Measurements from ENCODE around the gene SRRD.

SRRD gene

DNA sequence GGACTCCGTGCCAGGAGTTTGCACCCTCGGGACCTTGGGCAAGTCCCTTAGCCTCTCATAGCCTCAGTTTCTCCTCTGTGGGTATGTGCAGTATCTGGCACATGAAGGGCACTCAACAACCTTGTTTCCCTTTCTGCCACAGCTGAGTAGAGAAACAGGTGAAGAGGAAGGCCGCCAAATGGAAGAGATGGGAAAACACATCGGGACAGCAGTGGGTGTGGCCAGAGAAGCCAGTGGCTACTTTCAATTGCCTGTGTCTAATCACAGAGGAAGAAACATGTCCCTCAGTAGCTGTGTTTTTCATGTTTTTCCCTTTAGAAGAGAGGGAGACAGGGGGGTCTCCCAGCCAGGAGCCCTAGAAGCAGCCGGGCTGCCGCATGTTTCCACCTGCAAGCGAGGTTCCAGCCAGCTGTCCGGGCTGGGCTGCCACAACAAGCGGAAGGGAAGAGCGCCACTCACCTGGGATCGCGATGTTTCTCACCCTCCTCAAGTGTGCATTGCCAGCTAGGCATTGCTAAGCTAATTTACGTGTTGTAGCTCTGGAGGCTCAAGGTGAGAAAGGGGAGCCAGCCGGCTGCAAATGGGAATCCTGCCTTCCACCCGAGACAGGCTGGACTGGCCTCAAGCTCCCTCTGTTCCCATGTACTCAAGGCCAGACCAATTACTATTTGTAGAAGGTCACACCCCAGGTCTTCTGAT is 38.0 kb upstream of the SRRD start:
- H3K4me3 ChIP-seq (ENCODE audit: low read length): no peak overlapping the region
- H3K9me3 ChIP-seq (ENCODE audit: control insufficient read depth, insufficient read depth, low read length): no peaks in the 10 kb centered on the region
- H3K27me3 ChIP-seq (ENCODE audit: control insufficient read depth, insufficient read depth, low read length): no peaks in the 10 kb centered on the region
- WGBS (ENCODE audit: insufficient coverage, insufficient read length): no CpG with 5 or more reads among the region's 15 CpGs
- H3K36me3 ChIP-seq (ENCODE audit: control insufficient read depth, insufficient read depth, low read length): no peaks in the 10 kb centered on the region; the same call in 1 of the 2 replicates
- no peak overlapping the region for H3K27ac ChIP-seq (ENCODE audit: low read length)
- no peak for DNase-seq (ENCODE audit: low read depth, low spot score)
- H3K4me1 ChIP-seq (ENCODE audit: control insufficient read depth, insufficient read depth, low read length): no peaks in the 10 kb centered on the region; the same call in 1 of the 2 replicates

GRCh38 chr22:26446808-26447515 is 36.7 kb upstream of the SRRD start:
- no peak for DNase-seq (ENCODE audit: low read depth, low spot score)
- WGBS (ENCODE audit: insufficient coverage, insufficient read length): no CpG with 5 or more reads among the region's 17 CpGs
- H3K27ac ChIP-seq (ENCODE audit: low read length): no peak overlapping the region
- H3K4me1 ChIP-seq (ENCODE audit: control insufficient read depth, insufficient read depth, low read length): no peaks in the 10 kb centered on the region; the same call in 1 of the 2 replicates
- no peaks in the 10 kb centered on the region for H3K9me3 ChIP-seq (ENCODE audit: control insufficient read depth, insufficient read depth, low read length)
- H3K27me3 ChIP-seq (ENCODE audit: control insufficient read depth, insufficient read depth, low read length): no peaks in the 10 kb centered on the region
- peaks cover 2% of the 10 kb centered on the region; the same call in 1 of the 2 replicates for H3K36me3 ChIP-seq (ENCODE audit: control insufficient read depth, insufficient read depth, low read length)
- H3K4me3 ChIP-seq (ENCODE audit: low read length): no peak overlapping the region

DNA sequence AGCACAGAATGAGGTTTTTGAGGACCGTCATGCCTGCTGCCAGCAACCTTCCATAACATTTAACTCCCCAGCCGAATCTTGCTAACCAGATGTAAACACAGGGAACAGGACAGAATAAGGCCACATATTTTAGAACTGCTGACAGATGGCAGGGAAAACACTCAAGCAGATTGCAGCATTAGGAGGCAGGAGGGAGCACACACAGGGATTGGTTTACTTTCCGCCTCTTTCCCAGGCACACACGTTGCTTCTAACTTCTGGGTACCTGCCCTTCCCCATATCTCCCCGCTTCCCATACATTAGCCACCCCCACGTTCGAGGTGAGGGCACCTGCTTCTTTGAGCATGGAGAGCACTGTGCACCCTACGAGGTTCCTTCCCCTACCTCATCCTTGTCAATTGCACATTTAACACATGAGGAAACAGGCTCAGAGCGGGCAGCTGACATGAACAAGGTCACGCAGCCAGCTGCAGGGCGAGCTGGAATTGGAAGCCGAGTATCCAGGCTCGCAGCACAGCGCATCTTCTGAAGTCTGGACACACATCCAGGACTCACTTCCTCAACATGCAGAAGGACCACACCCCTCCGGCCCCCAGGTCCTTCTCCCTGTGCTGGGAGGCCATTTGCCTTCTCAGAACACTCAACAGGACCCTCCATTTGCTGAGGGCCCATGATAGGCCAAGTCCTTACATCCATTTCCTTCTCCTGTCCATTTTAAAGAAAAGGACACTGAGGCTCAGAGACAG is 35.9 kb upstream of the SRRD start:
- Histone ChIP-seq H3K9me3 (ENCODE audit: control insufficient read depth, insufficient read depth, low read length) (no peaks in the 10 kb centered on the region), H3K27ac (ENCODE audit: low read length) (no peak overlapping the region), H3K36me3 (ENCODE audit: control insufficient read depth, insufficient read depth, low read length) (peaks cover 8% of the 10 kb centered on the region), H3K4me1 (ENCODE audit: control insufficient read depth, insufficient read depth, low read length) (no peaks in the 10 kb centered on the region), H3K27me3 (ENCODE audit: control insufficient read depth, insufficient read depth, low read length) (no peaks in the 10 kb centered on the region), H3K4me3 (ENCODE audit: low read length) (no peak overlapping the region)
- DNase-seq (ENCODE audit: low read depth, low spot score): no peak
- no CpG with 5 or more reads among the region's 15 CpGs for WGBS (ENCODE audit: insufficient coverage, insufficient read length)

DNA sequence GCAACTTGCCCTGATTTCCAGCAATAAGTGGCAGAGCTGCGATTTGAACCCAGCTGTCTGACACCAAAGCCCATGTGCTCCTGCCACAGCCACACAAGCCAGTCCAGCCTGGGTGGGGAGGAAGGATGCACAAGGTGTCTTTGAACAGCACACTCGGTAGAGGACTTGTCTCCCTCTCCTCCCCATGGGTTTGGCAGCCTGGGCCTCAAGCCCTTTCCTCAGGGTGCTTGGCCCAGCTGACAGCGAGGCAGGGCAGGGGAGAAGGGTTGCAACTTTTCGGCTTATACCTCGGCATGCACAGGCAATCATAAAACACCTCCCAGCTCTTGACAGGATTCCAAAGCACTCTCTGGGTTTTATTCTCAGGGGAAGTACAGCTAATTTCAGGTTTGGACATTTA is 35.3 kb upstream of the SRRD start:
- no peak overlapping the region for H3K4me3 ChIP-seq (ENCODE audit: low read length)
- no CpG with 5 or more reads among the region's 5 CpGs for WGBS (ENCODE audit: insufficient coverage, insufficient read length)
- no peak for DNase-seq (ENCODE audit: low read depth, low spot score)
- no peaks in the 10 kb centered on the region for H3K27me3 ChIP-seq (ENCODE audit: control insufficient read depth, insufficient read depth, low read length)
- no peaks in the 10 kb centered on the region for H3K9me3 ChIP-seq (ENCODE audit: control insufficient read depth, insufficient read depth, low read length)
- H3K4me1 ChIP-seq (ENCODE audit: control insufficient read depth, insufficient read depth, low read length): no peaks in the 10 kb centered on the region
- H3K27ac ChIP-seq (ENCODE audit: low read length): no peak overlapping the region
- H3K36me3 ChIP-seq (ENCODE audit: control insufficient read depth, insufficient read depth, low read length): peaks cover 8% of the 10 kb centered on the region

DNA sequence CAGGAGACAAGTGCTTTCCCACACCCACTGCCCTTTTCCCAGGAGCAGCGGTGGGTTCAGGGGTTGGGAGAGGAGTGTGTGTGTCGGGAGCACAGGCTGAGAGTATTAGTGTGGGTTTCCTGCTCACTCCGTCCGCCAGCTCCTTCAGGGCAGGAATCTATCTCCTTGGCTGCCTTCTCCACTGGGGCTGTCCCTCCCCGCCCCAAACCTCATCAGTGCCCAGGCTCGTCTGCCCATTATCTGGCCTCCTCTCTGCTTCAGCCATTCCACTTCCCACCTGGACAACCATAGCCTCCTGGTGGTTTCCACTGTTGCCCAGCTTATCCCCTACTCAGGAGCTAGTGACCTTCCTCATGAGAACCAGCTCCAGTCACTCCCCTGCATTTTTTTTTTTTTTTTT is 34.7 kb upstream of the SRRD start:
- Histone ChIP-seq H3K27ac (ENCODE audit: low read length) (no peak overlapping the region), H3K9me3 (ENCODE audit: control insufficient read depth, insufficient read depth, low read length) (no peaks in the 10 kb centered on the region), H3K36me3 (ENCODE audit: control insufficient read depth, insufficient read depth, low read length) (peaks cover 10% of the 10 kb centered on the region), H3K4me3 (ENCODE audit: low read length) (no peak overlapping the region), H3K4me1 (ENCODE audit: control insufficient read depth, insufficient read depth, low read length) (no peaks in the 10 kb centered on the region), H3K27me3 (ENCODE audit: control insufficient read depth, insufficient read depth, low read length) (no peaks in the 10 kb centered on the region)
- DNase-seq (ENCODE audit: low read depth, low spot score): no peak
- WGBS (ENCODE audit: insufficient coverage, insufficient read length): no CpG with 5 or more reads among the region's 6 CpGs

DNA sequence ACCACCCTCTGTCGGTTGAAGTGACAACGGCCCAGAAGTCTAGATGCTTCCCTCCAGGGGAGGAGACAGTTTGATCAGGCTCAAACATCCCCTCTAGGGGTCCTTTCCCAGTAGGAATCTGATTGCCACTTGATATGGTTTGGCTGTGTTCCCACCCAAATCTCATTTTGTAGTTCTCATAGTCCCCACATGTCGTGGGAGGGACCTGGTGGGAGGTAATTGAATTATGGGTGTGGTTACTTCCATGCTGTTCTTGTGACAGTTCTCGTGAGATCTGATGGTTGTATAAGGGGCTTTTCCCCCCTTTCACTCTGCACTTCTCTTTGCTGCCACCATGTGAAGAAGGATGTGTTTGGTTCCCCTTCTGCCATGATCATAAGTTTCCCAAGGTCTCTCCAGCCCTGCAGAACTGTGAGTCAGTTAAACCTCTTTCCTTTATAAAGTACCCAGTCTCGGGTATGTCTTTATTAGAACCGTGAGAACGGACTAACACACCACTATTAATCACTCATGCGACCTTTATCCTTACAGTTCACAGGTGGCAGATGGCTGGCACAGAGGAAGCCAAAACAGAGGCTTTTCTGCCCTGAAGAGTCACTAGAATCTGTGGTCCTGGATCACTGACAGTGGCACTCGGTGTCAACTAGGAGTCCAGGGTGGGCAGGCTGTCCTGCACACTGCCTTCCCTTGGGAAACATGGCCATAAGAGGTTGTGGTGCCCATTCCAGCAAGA is 33.1 kb upstream of the SRRD start:
- Histone ChIP-seq H3K9me3 (ENCODE audit: control insufficient read depth, insufficient read depth, low read length) (no peaks in the 10 kb centered on the region), H3K27ac (ENCODE audit: low read length) (no peak overlapping the region), H3K27me3 (ENCODE audit: control insufficient read depth, insufficient read depth, low read length) (no peaks in the 10 kb centered on the region), H3K4me3 (ENCODE audit: low read length) (no peak overlapping the region; the same call in 1 of the 2 replicates), H3K4me1 (ENCODE audit: control insufficient read depth, insufficient read depth, low read length) (no peaks in the 10 kb centered on the region), H3K36me3 (ENCODE audit: control insufficient read depth, insufficient read depth, low read length) (peaks cover 10% of the 10 kb centered on the region)
- DNase-seq (ENCODE audit: low read depth, low spot score): no peak
- no CpG with 5 or more reads among the region's 9 CpGs for WGBS (ENCODE audit: insufficient coverage, insufficient read length)

GRCh38 chr22:26452236-26453016 is 31.3 kb upstream of the SRRD start:
- Histone ChIP-seq H3K27ac (ENCODE audit: low read length) (no peak overlapping the region), H3K4me1 (ENCODE audit: control insufficient read depth, insufficient read depth, low read length) (no peaks in the 10 kb centered on the region), H3K27me3 (ENCODE audit: control insufficient read depth, insufficient read depth, low read length) (no peaks in the 10 kb centered on the region), H3K36me3 (ENCODE audit: control insufficient read depth, insufficient read depth, low read length) (peaks cover 12% of the 10 kb centered on the region), H3K4me3 (ENCODE audit: low read length) (no peak overlapping the region), H3K9me3 (ENCODE audit: control insufficient read depth, insufficient read depth, low read length) (no peaks in the 10 kb centered on the region)
- WGBS (ENCODE audit: insufficient coverage, insufficient read length): no CpG with 5 or more reads among the region's 23 CpGs
- DNase-seq (ENCODE audit: low read depth, low spot score): no peak

GRCh38 chr22:26453216-26453615 is 30.5 kb upstream of the SRRD start:
- peaks cover 20% of the 10 kb centered on the region for H3K36me3 ChIP-seq (ENCODE audit: control insufficient read depth, insufficient read depth, low read length)
- H3K4me1 ChIP-seq (ENCODE audit: control insufficient read depth, insufficient read depth, low read length): no peaks in the 10 kb centered on the region
- H3K27me3 ChIP-seq (ENCODE audit: control insufficient read depth, insufficient read depth, low read length): no peaks in the 10 kb centered on the region
- no peak for DNase-seq (ENCODE audit: low read depth, low spot score)
- H3K9me3 ChIP-seq (ENCODE audit: control insufficient read depth, insufficient read depth, low read length): no peaks in the 10 kb centered on the region
- WGBS (ENCODE audit: insufficient coverage, insufficient read length): no CpG with 5 or more reads among the region's 9 CpGs
- no peak overlapping the region for H3K27ac ChIP-seq (ENCODE audit: low read length)
- H3K4me3 ChIP-seq (ENCODE audit: low read length): no peak overlapping the region

GRCh38 chr22:26453812-26454500 is 29.7 kb upstream of the SRRD start:
- Histone ChIP-seq H3K4me1 (ENCODE audit: control insufficient read depth, insufficient read depth, low read length) (no peaks in the 10 kb centered on the region), H3K9me3 (ENCODE audit: control insufficient read depth, insufficient read depth, low read length) (no peaks in the 10 kb centered on the region), H3K36me3 (ENCODE audit: control insufficient read depth, insufficient read depth, low read length) (peaks cover 21% of the 10 kb centered on the region), H3K27ac (ENCODE audit: low read length) (no peak overlapping the region), H3K27me3 (ENCODE audit: control insufficient read depth, insufficient read depth, low read length) (no peaks in the 10 kb centered on the region), H3K4me3 (ENCODE audit: low read length) (no peak overlapping the region)
- WGBS (ENCODE audit: insufficient coverage, insufficient read length): no CpG with 5 or more reads among the region's 5 CpGs
- no peak for DNase-seq (ENCODE audit: low read depth, low spot score)
